Uterus (tissue), 2 donors: Measurements from ENCODE around the gene MYORG.

Source experiments
- POLR2A ChIP-seq, 2 donors: fragments of 450-650 bp; IDR thresholded peaks; one replicate each; pipeline ENCODE4 v1.6.1; 2016; ENCODE audit warnings: antibody characterized with exemption in 2 of 2, mild to moderate bottlenecking in 1 of 2, moderate library complexity in 1 of 2
- TF ChIP-seq, protein P1 (sequence below), 4 experiments: fragments of 200-600 bp in 2 of 4; fragments of 450-650 bp in 2 of 4; sonication (generic) in 2 of 4; IDR thresholded peaks; one replicate each; pipeline ENCODE4 v1.5.1; 2016 to 2019; ENCODE audit warnings: antibody characterized with exemption in 4 of 4, mild to moderate bottlenecking in 2 of 4, moderate library complexity in 1 of 4

DNA sequence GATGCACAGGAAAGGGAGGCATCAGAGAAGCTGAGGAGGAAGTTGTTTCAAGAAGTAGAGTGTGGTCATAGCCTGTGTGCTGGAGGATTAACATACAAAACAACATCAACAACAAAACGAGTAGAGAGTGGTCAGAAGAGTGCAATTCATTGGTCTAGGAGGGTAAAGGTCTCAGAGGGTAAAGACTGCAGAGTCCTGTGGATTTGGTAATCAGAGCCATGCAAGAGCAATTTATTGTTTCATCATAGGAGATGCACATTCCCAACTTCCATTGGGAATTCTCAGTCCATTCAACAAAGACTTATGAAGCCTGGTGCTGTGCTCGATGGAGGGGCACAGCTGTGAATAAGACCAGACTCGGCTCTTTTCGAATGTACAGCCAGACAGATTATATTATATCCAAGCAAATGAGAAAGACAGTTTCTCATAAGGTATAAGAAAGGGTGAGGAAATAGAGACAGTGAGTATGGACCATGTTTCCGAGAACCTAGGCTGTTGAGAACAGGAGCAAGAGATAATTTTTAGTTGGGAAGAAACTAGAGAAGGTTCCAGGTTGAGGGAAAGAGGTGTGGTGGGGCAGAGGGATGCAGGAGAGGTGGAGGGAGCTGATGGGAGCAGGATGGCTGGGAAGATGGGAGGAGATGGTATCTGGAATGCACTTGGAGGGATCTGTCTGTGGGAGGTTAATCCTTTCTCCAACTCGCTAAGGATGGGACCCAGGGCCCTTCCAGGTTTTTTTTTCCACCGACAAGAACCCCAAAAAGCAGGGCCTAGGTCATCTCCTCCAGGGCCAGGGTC is 7.9 kb upstream of the MYORG start:
- TF ChIP-seq, protein P1, sequence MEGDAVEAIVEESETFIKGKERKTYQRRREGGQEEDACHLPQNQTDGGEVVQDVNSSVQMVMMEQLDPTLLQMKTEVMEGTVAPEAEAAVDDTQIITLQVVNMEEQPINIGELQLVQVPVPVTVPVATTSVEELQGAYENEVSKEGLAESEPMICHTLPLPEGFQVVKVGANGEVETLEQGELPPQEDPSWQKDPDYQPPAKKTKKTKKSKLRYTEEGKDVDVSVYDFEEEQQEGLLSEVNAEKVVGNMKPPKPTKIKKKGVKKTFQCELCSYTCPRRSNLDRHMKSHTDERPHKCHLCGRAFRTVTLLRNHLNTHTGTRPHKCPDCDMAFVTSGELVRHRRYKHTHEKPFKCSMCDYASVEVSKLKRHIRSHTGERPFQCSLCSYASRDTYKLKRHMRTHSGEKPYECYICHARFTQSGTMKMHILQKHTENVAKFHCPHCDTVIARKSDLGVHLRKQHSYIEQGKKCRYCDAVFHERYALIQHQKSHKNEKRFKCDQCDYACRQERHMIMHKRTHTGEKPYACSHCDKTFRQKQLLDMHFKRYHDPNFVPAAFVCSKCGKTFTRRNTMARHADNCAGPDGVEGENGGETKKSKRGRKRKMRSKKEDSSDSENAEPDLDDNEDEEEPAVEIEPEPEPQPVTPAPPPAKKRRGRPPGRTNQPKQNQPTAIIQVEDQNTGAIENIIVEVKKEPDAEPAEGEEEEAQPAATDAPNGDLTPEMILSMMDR (IDR thresholded peaks at IDR 0.05) = no peak
- TF ChIP-seq POLR2A (IDR thresholded peaks at IDR 0.05) = no peak
